ENCODE results near the gene MCIDAS.

DNA sequence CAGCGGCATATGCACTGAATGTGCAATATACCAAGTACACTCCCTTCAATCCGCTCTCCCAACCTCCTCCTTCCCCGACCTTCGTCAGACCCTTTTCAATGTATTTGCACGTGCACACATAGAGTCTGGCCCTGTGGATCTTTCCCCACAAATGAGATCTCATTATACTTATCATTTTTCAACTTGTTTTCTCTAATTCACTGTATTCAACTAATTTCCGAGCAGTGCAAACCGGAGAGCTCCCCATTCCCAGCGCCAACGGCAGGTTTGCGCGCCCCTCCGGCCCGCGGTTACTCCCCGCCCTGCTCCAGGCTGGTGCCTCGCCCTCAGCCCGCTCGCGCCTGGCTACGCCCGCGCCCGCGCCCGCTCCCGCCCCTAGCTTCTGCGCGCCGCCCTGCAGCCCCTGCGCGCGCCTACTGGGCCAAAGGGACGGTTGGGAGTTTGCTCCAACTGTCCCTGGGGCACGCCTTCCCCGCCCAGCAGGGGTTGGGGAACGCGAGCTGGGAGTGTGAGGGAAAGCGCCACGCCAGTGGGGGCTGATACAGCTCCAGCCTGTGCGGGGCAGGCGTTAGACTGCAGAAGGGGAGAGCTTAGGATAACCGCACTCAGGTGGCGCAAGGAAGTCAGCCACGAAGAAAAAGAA lies 50.8 kb downstream of the MCIDAS start:
- TF ChIP-seq, protein P1, sequence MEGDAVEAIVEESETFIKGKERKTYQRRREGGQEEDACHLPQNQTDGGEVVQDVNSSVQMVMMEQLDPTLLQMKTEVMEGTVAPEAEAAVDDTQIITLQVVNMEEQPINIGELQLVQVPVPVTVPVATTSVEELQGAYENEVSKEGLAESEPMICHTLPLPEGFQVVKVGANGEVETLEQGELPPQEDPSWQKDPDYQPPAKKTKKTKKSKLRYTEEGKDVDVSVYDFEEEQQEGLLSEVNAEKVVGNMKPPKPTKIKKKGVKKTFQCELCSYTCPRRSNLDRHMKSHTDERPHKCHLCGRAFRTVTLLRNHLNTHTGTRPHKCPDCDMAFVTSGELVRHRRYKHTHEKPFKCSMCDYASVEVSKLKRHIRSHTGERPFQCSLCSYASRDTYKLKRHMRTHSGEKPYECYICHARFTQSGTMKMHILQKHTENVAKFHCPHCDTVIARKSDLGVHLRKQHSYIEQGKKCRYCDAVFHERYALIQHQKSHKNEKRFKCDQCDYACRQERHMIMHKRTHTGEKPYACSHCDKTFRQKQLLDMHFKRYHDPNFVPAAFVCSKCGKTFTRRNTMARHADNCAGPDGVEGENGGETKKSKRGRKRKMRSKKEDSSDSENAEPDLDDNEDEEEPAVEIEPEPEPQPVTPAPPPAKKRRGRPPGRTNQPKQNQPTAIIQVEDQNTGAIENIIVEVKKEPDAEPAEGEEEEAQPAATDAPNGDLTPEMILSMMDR (IDR thresholded peaks at IDR 0.05; ENCODE audit: low read depth, low read length, missing input control), result peak; percentile 39
- no peak for TF ChIP-seq EGR1 (IDR thresholded peaks at IDR 0.05; ENCODE audit: low read depth in 2 of 2)
- TF ChIP-seq, protein P2, sequence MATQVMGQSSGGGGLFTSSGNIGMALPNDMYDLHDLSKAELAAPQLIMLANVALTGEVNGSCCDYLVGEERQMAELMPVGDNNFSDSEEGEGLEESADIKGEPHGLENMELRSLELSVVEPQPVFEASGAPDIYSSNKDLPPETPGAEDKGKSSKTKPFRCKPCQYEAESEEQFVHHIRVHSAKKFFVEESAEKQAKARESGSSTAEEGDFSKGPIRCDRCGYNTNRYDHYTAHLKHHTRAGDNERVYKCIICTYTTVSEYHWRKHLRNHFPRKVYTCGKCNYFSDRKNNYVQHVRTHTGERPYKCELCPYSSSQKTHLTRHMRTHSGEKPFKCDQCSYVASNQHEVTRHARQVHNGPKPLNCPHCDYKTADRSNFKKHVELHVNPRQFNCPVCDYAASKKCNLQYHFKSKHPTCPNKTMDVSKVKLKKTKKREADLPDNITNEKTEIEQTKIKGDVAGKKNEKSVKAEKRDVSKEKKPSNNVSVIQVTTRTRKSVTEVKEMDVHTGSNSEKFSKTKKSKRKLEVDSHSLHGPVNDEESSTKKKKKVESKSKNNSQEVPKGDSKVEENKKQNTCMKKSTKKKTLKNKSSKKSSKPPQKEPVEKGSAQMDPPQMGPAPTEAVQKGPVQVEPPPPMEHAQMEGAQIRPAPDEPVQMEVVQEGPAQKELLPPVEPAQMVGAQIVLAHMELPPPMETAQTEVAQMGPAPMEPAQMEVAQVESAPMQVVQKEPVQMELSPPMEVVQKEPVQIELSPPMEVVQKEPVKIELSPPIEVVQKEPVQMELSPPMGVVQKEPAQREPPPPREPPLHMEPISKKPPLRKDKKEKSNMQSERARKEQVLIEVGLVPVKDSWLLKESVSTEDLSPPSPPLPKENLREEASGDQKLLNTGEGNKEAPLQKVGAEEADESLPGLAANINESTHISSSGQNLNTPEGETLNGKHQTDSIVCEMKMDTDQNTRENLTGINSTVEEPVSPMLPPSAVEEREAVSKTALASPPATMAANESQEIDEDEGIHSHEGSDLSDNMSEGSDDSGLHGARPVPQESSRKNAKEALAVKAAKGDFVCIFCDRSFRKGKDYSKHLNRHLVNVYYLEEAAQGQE (IDR thresholded peaks at IDR 0.05), result no peak
- TF ChIP-seq HNF4A (conservative IDR thresholded peaks at IDR 0.05), result no peak
- TF ChIP-seq GABPA (IDR thresholded peaks at IDR 0.05 in 1 of 2, conservative IDR thresholded peaks at IDR 0.05 in 1 of 2), result no peak
- no peak for TF ChIP-seq MAX (IDR thresholded peaks at IDR 0.05)
- no peak for TF ChIP-seq TAF1 (conservative IDR thresholded peaks at IDR 0.05)
- no peak for TF ChIP-seq YY1 (IDR thresholded peaks at IDR 0.05)

Data from liver (tissue), 3 donors.